ENCODE measurements around the gene NADK2. TPM values are rescaled to one million over a fixed set of nuclear protein-coding genes. Genes with fewer than 3 reads are reported as not detected.

NADK2 gene
- total RNA-seq, 1 experiment from 2014 or later = 21.2 TPM

- intact Hi-C loops (cut with micrococcal nuclease) = no loop called here
- RAD21 ChIA-PET (ENCODE audit: low non-redundant PET in 1 of 2, low total read pairs in 2 of 2, uncharacterized antibody in 2 of 2, unreplicated experiment in 2 of 2) = no interaction called here
- Histone ChIP-seq H3K27me3 (ENCODE audit: insufficient read depth, low read length) (no peaks in the 10 kb centered on the region), H3K36me3 (ENCODE audit: control insufficient read depth in 1 of 2, insufficient read depth in 2 of 2, low read length in 2 of 2) (peaks cover 40 to 51% of the 10 kb centered on the region in 2 experiments), H3K27ac (ENCODE audit: low read depth, low read length) (no peak overlapping the region), H3K9me3 (ENCODE audit: control insufficient read depth in 1 of 2, insufficient read depth in 1 of 2, low read depth in 1 of 2, low read length in 2 of 2) (no peaks in the 10 kb centered on the region), H3K4me1 (ENCODE audit: control insufficient read depth in 1 of 2, insufficient read depth in 2 of 2, low read length in 2 of 2) (no peaks in the 10 kb centered on the region), H3K9ac (ENCODE audit: low read length) (no peak overlapping the region), H3K4me2 (ENCODE audit: low read length) (no peak overlapping the region), H3K9me2 (ENCODE audit: insufficient read depth) (no peaks in the 10 kb centered on the region), H2AFZ (ENCODE audit: low read depth, low read length, poor library complexity, severe bottlenecking) (no peak overlapping the region), H3K79me2 (ENCODE audit: insufficient read depth, low read length) (peaks cover 93% of the 10 kb centered on the region), H4K20me1 (ENCODE audit: insufficient read depth) (no peaks in the 10 kb centered on the region; the same call in none of the 2 replicates), H3K4me3 (replicated peaks in 1 of 2; ENCODE audit: low read depth in 1 of 2, low read length in 2 of 2) (no peak overlapping the region)
- POLR2A ChIA-PET = no interaction called here
- BruUV-seq (replicated peaks) = no TSS peak
- ATAC-seq (no peak), DNase-seq (ENCODE audit: low read depth, low spot score) (no peak)
- TF ChIP-seq ELF1 (IDR thresholded peaks at IDR 0.05; ENCODE audit: borderline replicate concordance, low read depth) (no peak), REST (IDR thresholded peaks at IDR 0.05; ENCODE audit: low read depth) (no peak), TCF7L2 (IDR thresholded peaks at IDR 0.05; ENCODE audit: borderline replicate concordance, extremely low read depth, insufficient read depth, insufficient read length) (no peak)
- CTCF ChIA-PET = no interaction called here
These were observed 81.1 kb downstream of the NADK2 start for GRCh38 chr5:36160617-36161016.

GRCh38 chr5:36158144-36158543, 83.6 kb downstream of the NADK2 start:
- BruUV-seq (replicated peaks) = no TSS peak
- H3K36me3 ChIP-seq (ENCODE audit: control insufficient read depth in 1 of 2, insufficient read depth in 2 of 2, low read length in 2 of 2) = peaks cover 51 to 55% of the 10 kb centered on the region in 2 experiments
- ChIA-PET CTCF (no interaction called here), POLR2A (no interaction called here), RAD21 (ENCODE audit: low non-redundant PET in 1 of 2, low total read pairs in 2 of 2, uncharacterized antibody in 2 of 2, unreplicated experiment in 2 of 2) (no interaction called here)
- DNase-seq (ENCODE audit: low read depth, low spot score) (no peak), ATAC-seq (no peak)
- H4K20me1 ChIP-seq (ENCODE audit: insufficient read depth) = no peaks in the 10 kb centered on the region; the same call in none of the 2 replicates
- H3K27ac ChIP-seq (ENCODE audit: low read depth, low read length) = no peak overlapping the region
- H3K4me1 ChIP-seq (ENCODE audit: control insufficient read depth in 1 of 2, insufficient read depth in 2 of 2, low read length in 2 of 2) = no peaks in the 10 kb centered on the region
- no peak for TF ChIP-seq ZFX (IDR thresholded peaks at IDR 0.05)
- TF ChIP-seq, protein P1, sequence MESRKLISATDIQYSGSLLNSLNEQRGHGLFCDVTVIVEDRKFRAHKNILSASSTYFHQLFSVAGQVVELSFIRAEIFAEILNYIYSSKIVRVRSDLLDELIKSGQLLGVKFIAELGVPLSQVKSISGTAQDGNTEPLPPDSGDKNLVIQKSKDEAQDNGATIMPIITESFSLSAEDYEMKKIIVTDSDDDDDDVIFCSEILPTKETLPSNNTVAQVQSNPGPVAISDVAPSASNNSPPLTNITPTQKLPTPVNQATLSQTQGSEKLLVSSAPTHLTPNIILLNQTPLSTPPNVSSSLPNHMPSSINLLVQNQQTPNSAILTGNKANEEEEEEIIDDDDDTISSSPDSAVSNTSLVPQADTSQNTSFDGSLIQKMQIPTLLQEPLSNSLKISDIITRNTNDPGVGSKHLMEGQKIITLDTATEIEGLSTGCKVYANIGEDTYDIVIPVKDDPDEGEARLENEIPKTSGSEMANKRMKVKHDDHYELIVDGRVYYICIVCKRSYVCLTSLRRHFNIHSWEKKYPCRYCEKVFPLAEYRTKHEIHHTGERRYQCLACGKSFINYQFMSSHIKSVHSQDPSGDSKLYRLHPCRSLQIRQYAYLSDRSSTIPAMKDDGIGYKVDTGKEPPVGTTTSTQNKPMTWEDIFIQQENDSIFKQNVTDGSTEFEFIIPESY (IDR thresholded peaks at IDR 0.05; ENCODE audit: extremely low read depth, insufficient replicate concordance, low read length) = no peak
- TF ChIP-seq SRF (IDR thresholded peaks at IDR 0.05; ENCODE audit: low read depth) = no peak
- no peaks in the 10 kb centered on the region for H3K9me3 ChIP-seq (ENCODE audit: control insufficient read depth in 1 of 2, insufficient read depth in 1 of 2, low read depth in 1 of 2, low read length in 2 of 2)
- H3K79me2 ChIP-seq (ENCODE audit: insufficient read depth, low read length) = peaks cover 96% of the 10 kb centered on the region
- no peak overlapping the region for H3K4me3 ChIP-seq (replicated peaks in 1 of 2; ENCODE audit: low read depth in 1 of 2, low read length in 2 of 2)
- no peak overlapping the region for H3K9ac ChIP-seq (ENCODE audit: low read length)
- intact Hi-C loops (cut with micrococcal nuclease) = no loop called here
- H3K4me2 ChIP-seq (ENCODE audit: low read length) = no peak overlapping the region
- no peaks in the 10 kb centered on the region for H3K27me3 ChIP-seq (ENCODE audit: insufficient read depth, low read length)
- no peak overlapping the region for H2AFZ ChIP-seq (ENCODE audit: low read depth, low read length, poor library complexity, severe bottlenecking)
- no peaks in the 10 kb centered on the region for H3K9me2 ChIP-seq (ENCODE audit: insufficient read depth)

All from HCT116 (cell line).